Caco-2 (cell line): Measurements from ENCODE around the gene NCR1. TPM values are rescaled to one million over a fixed set of nuclear protein-coding genes. Genes with fewer than 3 reads are reported as not detected.
"Not testable (repeated sequence)": the region's sequence is repeated elsewhere in the genome, so short reads cannot be mapped to it uniquely, and the experiment has no call there.

Experiments
- BruUV-seq: library from RNA; stranded (reverse); fragments of 400-500 nt; replicated peaks from 2 replicates; lab custom pipeline; 2021; lab: Mats Ljungman, UMichigan
- CTCF ChIA-PET: fragments of 300-600 bp; sonication (Branson Sonifier 250); formaldehyde crosslinking; loops from one replicate; lab custom pipeline; 2022; ENCODE audit warnings: antibody characterized with exemption; lab: Charles Lee
- POLR2A ChIA-PET: fragments of 300-600 bp; sonication (Branson Sonifier 250); formaldehyde crosslinking; loops from one replicate; lab custom pipeline; 2022; ENCODE audit warnings: antibody characterized with exemption; lab: Charles Lee
- DNase-seq, 2 experiments: peaks; one replicate each; pipeline versions ENCODE4 v3.0.0 to v3.0.0-alpha.2; 2020 to 2022
- H3K27me3 ChIP-seq: replicated peaks from 2 replicates; pipeline ENCODE4 v1.6.0; 2011; ENCODE audit warnings: low read length; ENCODE audit not compliant: control insufficient read depth, insufficient read depth
- H3K36me3 ChIP-seq: 2 replicates; pipeline ENCODE4 v1.5.1; 2011; ENCODE audit warnings: low read length; ENCODE audit not compliant: control insufficient read depth, insufficient read depth
- H3K4me1 ChIP-seq: fragments of 250-450 bp; sonication (Bioruptor Pico); 2 replicates; pipeline ENCODE4 v1.5.1; 2020; ENCODE audit warnings: mild to moderate bottlenecking
- H3K4me3 ChIP-seq: 2 replicates; pipeline ENCODE4 v1.5.1; 2011; ENCODE audit warnings: low read depth, mild to moderate bottlenecking, control low read depth, low read length
- H3K9me3 ChIP-seq: fragments of 250-450 bp; sonication (Bioruptor Pico); 2 replicates; pipeline ENCODE4 v1.5.1; 2020; ENCODE audit warnings: mild to moderate bottlenecking, moderate library complexity
- H3K27ac Mint-ChIP-seq: one replicate; pipeline ENCODE4 v1.8.0; 2022; ENCODE audit warnings: mixed read lengths; ENCODE audit not compliant: unreplicated experiment
- H3K27me3 Mint-ChIP-seq: one replicate; pipeline ENCODE4 v1.8.0; 2022; ENCODE audit warnings: mixed read lengths; ENCODE audit not compliant: insufficient read depth, unreplicated experiment
- H3K36me3 Mint-ChIP-seq: one replicate; pipeline ENCODE4 v1.8.0; 2022; ENCODE audit warnings: mild to moderate bottlenecking, mixed read lengths; ENCODE audit not compliant: insufficient read depth, unreplicated experiment
- H3K4me1 Mint-ChIP-seq: one replicate; pipeline ENCODE4 v1.8.0; 2022; ENCODE audit warnings: low read depth, mixed read lengths; ENCODE audit not compliant: unreplicated experiment
- H3K4me3 Mint-ChIP-seq: one replicate; pipeline ENCODE4 v1.8.0; 2022; ENCODE audit warnings: mild to moderate bottlenecking, moderate library complexity, mixed read lengths; ENCODE audit not compliant: unreplicated experiment
- H3K9me3 Mint-ChIP-seq: one replicate; pipeline ENCODE4 v1.8.0; 2022; ENCODE audit warnings: mixed read lengths; ENCODE audit not compliant: unreplicated experiment
- intact Hi-C: fragments of 100-400 bp; cut with micrococcal nuclease; formaldehyde crosslinking; loops from one replicate; pipeline ENCODE4 v1.10.0; 2022; ENCODE audit not compliant: unreplicated experiment
- total RNA-seq: library from RNA; stranded (reverse); gene quantifications from 2 replicates; pipeline ENCODE4 v1.2.3, GENCODE V29; 2022
- TF ChIP-seq, protein P1 (sequence below), 2 experiments: fragments of 200-600 bp in 1 of 2; IDR thresholded peaks; 1 replicate in 1 of 2; 2 replicates in 1 of 2; pipeline versions ENCODE4 v1.5.1 to v1.8.0; 2011 to 2022; ENCODE audit warnings: antibody characterized with exemption in 1 of 2, control low read depth in 1 of 2, inconsistent platforms in 1 of 2, low read depth in 1 of 2, low read length in 1 of 2, mild to moderate bottlenecking in 1 of 2, moderate library complexity in 1 of 2; ENCODE audit not compliant: insufficient read depth in 1 of 2, severe bottlenecking in 1 of 2, unreplicated experiment in 1 of 2

NCR1 gene
- total RNA-seq, 1 experiment from 2014 or later, result 0.91 TPM

DNA sequence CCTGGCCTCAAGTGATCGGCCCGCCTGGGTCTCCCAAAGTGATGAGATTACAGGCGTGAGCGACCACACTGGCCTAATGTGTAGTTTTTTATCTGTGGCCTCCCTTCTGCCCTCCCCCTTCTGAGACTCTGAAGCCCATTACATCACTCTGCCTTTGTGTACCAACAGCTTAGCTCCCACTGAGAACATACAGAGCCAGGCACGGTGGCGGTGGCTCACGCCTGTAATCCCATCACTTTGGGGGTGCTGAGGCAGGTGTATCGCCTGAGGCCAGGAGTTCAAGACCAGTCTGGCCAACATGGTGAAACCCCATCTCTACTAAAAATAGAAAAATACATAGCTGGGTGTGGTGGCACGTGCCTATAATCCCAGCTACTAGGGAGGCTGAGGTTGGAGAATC, 12.6 kb downstream of the NCR1 start:
- CTCF ChIA-PET, result interaction anchor here (1.2 kb wide), 1 partner anchor 37 kb away, joined by 10 read pairs; no protein-coding TSS in a partner anchor
- Mint-ChIP-seq H3K27ac (no peak overlapping the region), H3K9me3 (no peaks in the 10 kb centered on the region), H3K4me1 (no peaks in the 10 kb centered on the region), H3K27me3 (no peaks in the 10 kb centered on the region), H3K4me3 (no peak overlapping the region), H3K36me3 (no peaks in the 10 kb centered on the region)
- Histone ChIP-seq H3K9me3 (no peaks in the 10 kb centered on the region), H3K4me3 (no peak overlapping the region), H3K4me1 (no peaks in the 10 kb centered on the region), H3K27me3 (no peaks in the 10 kb centered on the region), H3K36me3 (no peaks in the 10 kb centered on the region)
- no TSS peak for BruUV-seq
- DNase-seq, result no peak
- POLR2A ChIA-PET, result interaction anchor here (0.6 kb wide), 1 partner anchor 19 kb away, joined by 10 read pairs; no protein-coding TSS in a partner anchor
- TF ChIP-seq, protein P1, sequence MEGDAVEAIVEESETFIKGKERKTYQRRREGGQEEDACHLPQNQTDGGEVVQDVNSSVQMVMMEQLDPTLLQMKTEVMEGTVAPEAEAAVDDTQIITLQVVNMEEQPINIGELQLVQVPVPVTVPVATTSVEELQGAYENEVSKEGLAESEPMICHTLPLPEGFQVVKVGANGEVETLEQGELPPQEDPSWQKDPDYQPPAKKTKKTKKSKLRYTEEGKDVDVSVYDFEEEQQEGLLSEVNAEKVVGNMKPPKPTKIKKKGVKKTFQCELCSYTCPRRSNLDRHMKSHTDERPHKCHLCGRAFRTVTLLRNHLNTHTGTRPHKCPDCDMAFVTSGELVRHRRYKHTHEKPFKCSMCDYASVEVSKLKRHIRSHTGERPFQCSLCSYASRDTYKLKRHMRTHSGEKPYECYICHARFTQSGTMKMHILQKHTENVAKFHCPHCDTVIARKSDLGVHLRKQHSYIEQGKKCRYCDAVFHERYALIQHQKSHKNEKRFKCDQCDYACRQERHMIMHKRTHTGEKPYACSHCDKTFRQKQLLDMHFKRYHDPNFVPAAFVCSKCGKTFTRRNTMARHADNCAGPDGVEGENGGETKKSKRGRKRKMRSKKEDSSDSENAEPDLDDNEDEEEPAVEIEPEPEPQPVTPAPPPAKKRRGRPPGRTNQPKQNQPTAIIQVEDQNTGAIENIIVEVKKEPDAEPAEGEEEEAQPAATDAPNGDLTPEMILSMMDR (IDR thresholded peaks at IDR 0.05; ENCODE audit: insufficient read depth in 1 of 2, low read depth in 1 of 2, low read length in 1 of 2, severe bottlenecking in 1 of 2, unreplicated experiment in 1 of 2), result no peak
- intact Hi-C loops, result no loop called here

DNA sequence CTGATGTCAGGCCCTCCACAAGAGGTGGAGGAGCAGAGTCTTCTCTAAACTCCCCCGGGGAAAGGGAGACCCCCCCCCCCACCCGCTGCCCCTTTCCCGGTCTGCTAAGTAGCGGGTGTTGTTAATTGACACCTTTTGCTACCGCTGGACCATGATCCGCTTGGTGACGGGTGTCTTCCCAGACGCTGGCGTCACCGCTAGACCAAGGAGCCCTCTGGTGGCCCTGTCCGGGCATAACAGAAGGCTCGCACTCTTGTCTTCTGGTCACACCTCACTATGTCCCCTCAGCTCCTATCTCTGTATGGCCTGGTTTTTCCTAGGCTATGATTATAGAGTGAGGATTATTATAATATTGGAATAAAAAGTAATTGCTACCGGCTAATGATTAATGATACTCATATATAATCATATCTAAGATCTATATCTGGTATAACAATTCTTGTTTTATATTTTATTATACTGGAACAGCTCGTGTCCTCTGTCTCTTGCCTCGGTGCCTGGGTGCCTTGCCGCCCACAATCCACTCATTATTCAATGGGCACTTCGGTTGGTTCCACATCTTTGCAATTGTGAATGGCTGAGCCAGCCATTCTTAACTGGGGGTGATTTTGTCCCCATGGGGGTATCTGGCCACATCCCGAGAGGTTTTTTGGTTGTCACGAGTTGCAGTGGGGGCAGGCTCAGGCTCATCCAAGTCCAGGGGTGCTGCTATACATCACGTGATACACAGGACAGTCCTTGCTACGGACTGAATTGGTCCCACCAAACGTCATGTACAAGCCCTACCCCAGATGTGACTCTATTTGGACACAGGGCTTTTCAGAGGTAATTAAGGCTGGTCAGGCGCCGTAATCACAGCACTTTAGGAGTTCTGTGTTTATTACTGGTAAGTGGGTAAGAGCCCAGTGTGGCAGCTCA, 14.0 kb downstream of the NCR1 start:
- intact Hi-C loops, result loop anchor here (1.0 to 10.0 kb wide), 2 partner anchors 39 to 265 kb away; no protein-coding TSS in a partner anchor
- H3K9me3 Mint-ChIP-seq, BruUV-seq, H3K27me3 Mint-ChIP-seq, H3K27me3 ChIP-seq, H3K4me3 Mint-ChIP-seq, H3K27ac Mint-ChIP-seq, POLR2A ChIA-PET, H3K9me3 ChIP-seq, H3K4me1 Mint-ChIP-seq, H3K4me1 ChIP-seq, H3K4me3 ChIP-seq, H3K36me3 Mint-ChIP-seq, H3K36me3 ChIP-seq: not testable (repeated sequence)
- TF ChIP-seq, protein P1 (IDR thresholded peaks at IDR 0.05; ENCODE audit: insufficient read depth in 1 of 2, low read depth in 1 of 2, low read length in 1 of 2, severe bottlenecking in 1 of 2, unreplicated experiment in 1 of 2), result peak; percentile 14 to 51
- CTCF ChIA-PET, result interaction anchor here (0.8 kb wide), 1 partner anchor 38 kb away, joined by 3 read pairs; no protein-coding TSS in a partner anchor
- peak; percentile 48 to 57 for DNase-seq

DNA sequence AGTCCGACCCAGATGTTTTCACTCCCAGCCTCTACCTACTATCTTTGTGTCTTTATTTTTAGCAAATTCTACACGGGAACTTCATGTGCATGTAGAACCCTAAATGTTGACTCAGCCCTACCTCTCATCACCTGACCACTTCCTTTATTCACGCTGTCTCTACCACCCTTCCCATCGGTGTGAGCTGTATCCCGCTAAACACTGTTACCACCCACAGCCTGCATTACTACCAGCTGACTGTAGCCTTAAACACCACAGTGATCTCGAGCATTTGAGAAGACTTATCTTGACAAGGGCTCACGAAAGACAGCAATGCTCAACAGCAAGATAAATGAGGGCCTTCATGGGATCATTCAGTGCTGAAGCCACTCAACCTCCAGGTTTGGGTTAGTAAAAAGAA, 15.1 kb downstream of the NCR1 start:
- H3K4me3 Mint-ChIP-seq, result no peak overlapping the region
- Histone ChIP-seq H3K27me3 (no peaks in the 10 kb centered on the region), H3K36me3 (no peaks in the 10 kb centered on the region), H3K4me1 (no peaks in the 10 kb centered on the region), H3K4me3 (no peak overlapping the region), H3K9me3 (no peaks in the 10 kb centered on the region)
- ChIA-PET POLR2A (no interaction called here), CTCF (no interaction called here)
- DNase-seq, result no peak
- no peaks in the 10 kb centered on the region for H3K4me1 Mint-ChIP-seq
- H3K9me3 Mint-ChIP-seq, result no peaks in the 10 kb centered on the region
- no peak overlapping the region for H3K27ac Mint-ChIP-seq
- TF ChIP-seq, protein P1 (IDR thresholded peaks at IDR 0.05; ENCODE audit: insufficient read depth in 1 of 2, low read depth in 1 of 2, low read length in 1 of 2, severe bottlenecking in 1 of 2, unreplicated experiment in 1 of 2), result no peak
- intact Hi-C loops, result loop anchor here (10.0 kb wide), 1 partner anchor 266 kb away; no protein-coding TSS in a partner anchor
- H3K36me3 Mint-ChIP-seq, result no peaks in the 10 kb centered on the region
- BruUV-seq, result no TSS peak
- H3K27me3 Mint-ChIP-seq, result no peaks in the 10 kb centered on the region
